Measurements from ENCODE around the gene MTMR3.

MTMR3 gene

GRCh38 chr22:29971607-29972006, 88.6 kb downstream of the MTMR3 start:
- TF ChIP-seq EGR1 (IDR thresholded peaks at IDR 0.05) (no peak), MAX (IDR thresholded peaks at IDR 0.05) (no peak), EP300 (IDR thresholded peaks at IDR 0.05; ENCODE audit: borderline replicate concordance) (no peak), TEAD4 (IDR thresholded peaks at IDR 0.05) (no peak), RAD21 (IDR thresholded peaks at IDR 0.05; ENCODE audit: low read depth) (no peak), NFIC (IDR thresholded peaks at IDR 0.05) (no peak), REST (IDR thresholded peaks at IDR 0.05; ENCODE audit: low read depth) (no peak), CEBPB (IDR thresholded peaks at IDR 0.05) (no peak), YY1 (IDR thresholded peaks at IDR 0.05; ENCODE audit: low read depth) (no peak), TAF1 (IDR thresholded peaks at IDR 0.05; ENCODE audit: low read depth) (no peak), CREB1 (IDR thresholded peaks at IDR 0.05; ENCODE audit: low read depth) (no peak), TCF12 (IDR thresholded peaks at IDR 0.05; ENCODE audit: low read depth) (no peak), USF1 (IDR thresholded peaks at IDR 0.05) (no peak), ZBTB7A (IDR thresholded peaks at IDR 0.05; ENCODE audit: low read depth) (no peak), FOXM1 (IDR thresholded peaks at IDR 0.05; ENCODE audit: borderline replicate concordance, low read depth) (no peak)

- no peak for TF ChIP-seq EP300 (IDR thresholded peaks at IDR 0.05; ENCODE audit: borderline replicate concordance)
- TF ChIP-seq CREB1 (IDR thresholded peaks at IDR 0.05; ENCODE audit: low read depth), result no peak
- TF ChIP-seq EGR1 (IDR thresholded peaks at IDR 0.05), result no peak
- TF ChIP-seq TCF12 (IDR thresholded peaks at IDR 0.05; ENCODE audit: low read depth), result no peak
- TF ChIP-seq ZBTB7A (IDR thresholded peaks at IDR 0.05; ENCODE audit: low read depth), result no peak
- TF ChIP-seq USF1 (IDR thresholded peaks at IDR 0.05), result no peak
- no peak for TF ChIP-seq TEAD4 (IDR thresholded peaks at IDR 0.05)
- no peak for TF ChIP-seq NFIC (IDR thresholded peaks at IDR 0.05)
- TF ChIP-seq REST (IDR thresholded peaks at IDR 0.05; ENCODE audit: low read depth), result no peak
- no peak for TF ChIP-seq FOXM1 (IDR thresholded peaks at IDR 0.05; ENCODE audit: borderline replicate concordance, low read depth)
- TF ChIP-seq YY1 (IDR thresholded peaks at IDR 0.05; ENCODE audit: low read depth), result no peak
- no peak for TF ChIP-seq MAX (IDR thresholded peaks at IDR 0.05)
- TF ChIP-seq RAD21 (IDR thresholded peaks at IDR 0.05; ENCODE audit: low read depth), result no peak
- no peak for TF ChIP-seq TAF1 (IDR thresholded peaks at IDR 0.05; ENCODE audit: low read depth)
- no peak for TF ChIP-seq CEBPB (IDR thresholded peaks at IDR 0.05)
Observed at GRCh38 chr22:29972121-29972520, 89.1 kb downstream of the MTMR3 start.

GRCh38 chr22:29973269-29973668, 90.3 kb downstream of the MTMR3 start:
- no peak for TF ChIP-seq RAD21 (IDR thresholded peaks at IDR 0.05; ENCODE audit: low read depth)
- TF ChIP-seq USF1 (IDR thresholded peaks at IDR 0.05), result no peak
- TF ChIP-seq FOXM1 (IDR thresholded peaks at IDR 0.05; ENCODE audit: borderline replicate concordance, low read depth), result no peak
- TF ChIP-seq EP300 (IDR thresholded peaks at IDR 0.05; ENCODE audit: borderline replicate concordance), result no peak
- no peak for TF ChIP-seq EGR1 (IDR thresholded peaks at IDR 0.05)

- no peak for TF ChIP-seq USF1 (IDR thresholded peaks at IDR 0.05)
- no peak for TF ChIP-seq YY1 (IDR thresholded peaks at IDR 0.05; ENCODE audit: low read depth)
- no peak for TF ChIP-seq TAF1 (IDR thresholded peaks at IDR 0.05; ENCODE audit: low read depth)
- no peak for TF ChIP-seq MAX (IDR thresholded peaks at IDR 0.05)
Observed at GRCh38 chr22:29975494-29975893, 92.5 kb downstream of the MTMR3 start.

GRCh38 chr22:29977107-29977506, 94.1 kb downstream of the MTMR3 start:
- no peak for TF ChIP-seq CEBPB (IDR thresholded peaks at IDR 0.05)
- no peak for TF ChIP-seq CREB1 (IDR thresholded peaks at IDR 0.05; ENCODE audit: low read depth)
- no peak for TF ChIP-seq EP300 (IDR thresholded peaks at IDR 0.05; ENCODE audit: borderline replicate concordance)
- TF ChIP-seq RAD21 (IDR thresholded peaks at IDR 0.05; ENCODE audit: low read depth), result no peak
- TF ChIP-seq TCF12 (IDR thresholded peaks at IDR 0.05; ENCODE audit: low read depth), result no peak
- no peak for TF ChIP-seq YY1 (IDR thresholded peaks at IDR 0.05; ENCODE audit: low read depth)
- no peak for TF ChIP-seq TEAD4 (IDR thresholded peaks at IDR 0.05)
- no peak for TF ChIP-seq ZBTB7A (IDR thresholded peaks at IDR 0.05; ENCODE audit: low read depth)
- no peak for TF ChIP-seq TAF1 (IDR thresholded peaks at IDR 0.05; ENCODE audit: low read depth)
- TF ChIP-seq EGR1 (IDR thresholded peaks at IDR 0.05), result no peak
- TF ChIP-seq FOXM1 (IDR thresholded peaks at IDR 0.05; ENCODE audit: borderline replicate concordance, low read depth), result no peak

All from Ishikawa (cell line).